ENCODE data around the gene LHFPL6. TPM values are rescaled to one million over a fixed set of nuclear protein-coding genes. Genes with fewer than 3 reads are reported as not detected.

The LHFPL6 gene
- total RNA-seq, 1 experiment from 2014 or later: 2.5 TPM

GRCh38 chr13:39486758-39487157 is 116.2 kb downstream of the LHFPL6 start:
- CTCF ChIA-PET: interaction anchor here (0.6 kb wide), 1 partner anchor 41 kb away, joined by 13 read pairs; no protein-coding TSS in a partner anchor
- intact Hi-C loops (cut with micrococcal nuclease; ENCODE audit: unreplicated experiment): no loop called here
- H2AFZ ChIP-seq: no peak overlapping the region
- DNase-seq: no peak
- H3K9me3 ChIP-seq (ENCODE audit: insufficient read depth, low read depth): no peaks in the 10 kb centered on the region
- TF ChIP-seq CTCF (conservative IDR thresholded peaks at IDR 0.05): no peak
- TF ChIP-seq EZH2 (IDR thresholded peaks at IDR 0.05; ENCODE audit: low read depth): no peak
- no peak overlapping the region for H3K4me2 ChIP-seq
- H3K4me3 ChIP-seq: no peak overlapping the region
- no peak overlapping the region for H3K27ac ChIP-seq
- no peaks in the 10 kb centered on the region for H3K9me2 ChIP-seq (ENCODE audit: insufficient read depth)
- no peaks in the 10 kb centered on the region; the same call in 1 of the 2 replicates for H4K20me1 ChIP-seq (ENCODE audit: insufficient read depth)
- no peaks in the 10 kb centered on the region for H3K4me1 ChIP-seq (replicated peaks; ENCODE audit: insufficient read depth)
- no peaks in the 10 kb centered on the region for H3K79me2 ChIP-seq (ENCODE audit: low read depth)
- POLR2A ChIA-PET (ENCODE audit: unreplicated experiment): no interaction called here
- H3K36me3 ChIP-seq (ENCODE audit: low read depth): no peaks in the 10 kb centered on the region
- H3K27me3 ChIP-seq (ENCODE audit: insufficient read depth, low read depth): no peaks in the 10 kb centered on the region
- H3F3A ChIP-seq (ENCODE audit: insufficient read depth, low read depth): no peaks in the 10 kb centered on the region
- no TSS peak for BruUV-seq (replicated peaks)

GRCh38 chr13:39485314-39485700 is 117.7 kb downstream of the LHFPL6 start:
- Histone ChIP-seq H3K27me3 (ENCODE audit: insufficient read depth, low read depth) (no peaks in the 10 kb centered on the region), H3K36me3 (ENCODE audit: low read depth) (no peaks in the 10 kb centered on the region), H2AFZ (no peak overlapping the region), H3K27ac (no peak overlapping the region), H3K9me2 (ENCODE audit: insufficient read depth) (0 out of 2 replicates have a peak, but pooled peaks cover 6% of the 10 kb centered on the region), H3K4me2 (no peak overlapping the region), H3K4me3 (no peak overlapping the region), H3K4me1 (replicated peaks; ENCODE audit: insufficient read depth) (no peaks in the 10 kb centered on the region), H3K9me3 (ENCODE audit: insufficient read depth, low read depth) (no peaks in the 10 kb centered on the region), H3K79me2 (ENCODE audit: low read depth) (no peaks in the 10 kb centered on the region), H3F3A (ENCODE audit: insufficient read depth, low read depth) (no peaks in the 10 kb centered on the region), H4K20me1 (ENCODE audit: insufficient read depth) (no peaks in the 10 kb centered on the region)
- ChIA-PET CTCF (no interaction called here), POLR2A (ENCODE audit: unreplicated experiment) (no interaction called here)
- intact Hi-C loops (cut with micrococcal nuclease; ENCODE audit: unreplicated experiment): no loop called here
- DNase-seq: no peak
- TF ChIP-seq CTCF (conservative IDR thresholded peaks at IDR 0.05) (no peak), EZH2 (IDR thresholded peaks at IDR 0.05; ENCODE audit: low read depth) (no peak)
- no TSS peak for BruUV-seq (replicated peaks)

- intact Hi-C loops (cut with micrococcal nuclease; ENCODE audit: unreplicated experiment): no loop called here
- H4K20me1 ChIP-seq (ENCODE audit: insufficient read depth): no peaks in the 10 kb centered on the region
Observed at GRCh38 chr13:39484506-39485313, 118.3 kb downstream of the LHFPL6 start.

More at GRCh38 chr13:39484506-39485313, 118.3 kb downstream of the LHFPL6 start:
- no peak overlapping the region for H3K4me3 ChIP-seq
- POLR2A ChIA-PET (ENCODE audit: unreplicated experiment): no interaction called here
- H3K4me2 ChIP-seq: no peak overlapping the region
- no peak for TF ChIP-seq CTCF (conservative IDR thresholded peaks at IDR 0.05)
- no peak for TF ChIP-seq EZH2 (IDR thresholded peaks at IDR 0.05; ENCODE audit: low read depth)
- no peaks in the 10 kb centered on the region for H3K79me2 ChIP-seq (ENCODE audit: low read depth)
- no peak overlapping the region for H2AFZ ChIP-seq
- no peak for DNase-seq
- no peak overlapping the region for H3K27ac ChIP-seq
- no peaks in the 10 kb centered on the region for H3K4me1 ChIP-seq (replicated peaks; ENCODE audit: insufficient read depth)
- CTCF ChIA-PET: no interaction called here
- H3K36me3 ChIP-seq (ENCODE audit: low read depth): no peaks in the 10 kb centered on the region
- H3F3A ChIP-seq (ENCODE audit: insufficient read depth, low read depth): no peaks in the 10 kb centered on the region
- H3K9me2 ChIP-seq (ENCODE audit: insufficient read depth): 0 out of 2 replicates have a peak, but pooled peaks cover 6% of the 10 kb centered on the region
- H3K9me3 ChIP-seq (ENCODE audit: insufficient read depth, low read depth): no peaks in the 10 kb centered on the region
- BruUV-seq (replicated peaks): no TSS peak
- no peaks in the 10 kb centered on the region for H3K27me3 ChIP-seq (ENCODE audit: insufficient read depth, low read depth)

All from PC-9 (cell line).